ENCODE measurements around the gene SLC8A1. TPM values are rescaled to one million over a fixed set of nuclear protein-coding genes. Genes with fewer than 3 reads are reported as not detected.

SLC8A1 gene
- total RNA-seq, 4 donors from 2014 or later: 19.6 to 51.2 (median 31.2) TPM

DNA sequence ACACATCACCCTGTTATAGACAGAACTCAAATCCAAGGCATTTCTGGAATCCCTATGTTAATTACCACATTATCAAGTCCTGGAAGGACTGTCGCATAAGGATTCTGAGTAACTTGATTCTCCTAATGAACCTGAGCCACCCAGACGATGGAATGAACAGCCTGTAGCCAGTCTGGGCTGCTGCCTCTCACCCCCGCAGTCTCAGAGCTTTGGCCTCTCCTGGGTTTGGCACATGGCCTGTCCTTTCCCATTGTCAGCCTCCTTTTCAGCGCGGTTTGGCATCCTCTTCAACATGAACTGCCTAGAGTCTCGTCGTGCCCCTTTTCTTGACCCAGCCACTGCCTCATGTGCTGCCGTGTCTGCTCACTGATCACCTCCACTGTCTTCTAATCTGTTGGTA is 147.6 kb downstream of the SLC8A1 start:
- DNase-seq: no peak
- no peaks in the 10 kb centered on the region for H3K36me3 ChIP-seq
- no peaks in the 10 kb centered on the region for H3K4me1 ChIP-seq
- no peaks in the 10 kb centered on the region for H3K9me3 ChIP-seq
- no peak overlapping the region for H3K27ac ChIP-seq
- H3K4me3 ChIP-seq: no peak overlapping the region
- TF ChIP-seq POLR2A (IDR thresholded peaks at IDR 0.05): no peak
- TF ChIP-seq, protein P1, sequence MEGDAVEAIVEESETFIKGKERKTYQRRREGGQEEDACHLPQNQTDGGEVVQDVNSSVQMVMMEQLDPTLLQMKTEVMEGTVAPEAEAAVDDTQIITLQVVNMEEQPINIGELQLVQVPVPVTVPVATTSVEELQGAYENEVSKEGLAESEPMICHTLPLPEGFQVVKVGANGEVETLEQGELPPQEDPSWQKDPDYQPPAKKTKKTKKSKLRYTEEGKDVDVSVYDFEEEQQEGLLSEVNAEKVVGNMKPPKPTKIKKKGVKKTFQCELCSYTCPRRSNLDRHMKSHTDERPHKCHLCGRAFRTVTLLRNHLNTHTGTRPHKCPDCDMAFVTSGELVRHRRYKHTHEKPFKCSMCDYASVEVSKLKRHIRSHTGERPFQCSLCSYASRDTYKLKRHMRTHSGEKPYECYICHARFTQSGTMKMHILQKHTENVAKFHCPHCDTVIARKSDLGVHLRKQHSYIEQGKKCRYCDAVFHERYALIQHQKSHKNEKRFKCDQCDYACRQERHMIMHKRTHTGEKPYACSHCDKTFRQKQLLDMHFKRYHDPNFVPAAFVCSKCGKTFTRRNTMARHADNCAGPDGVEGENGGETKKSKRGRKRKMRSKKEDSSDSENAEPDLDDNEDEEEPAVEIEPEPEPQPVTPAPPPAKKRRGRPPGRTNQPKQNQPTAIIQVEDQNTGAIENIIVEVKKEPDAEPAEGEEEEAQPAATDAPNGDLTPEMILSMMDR (IDR thresholded peaks at IDR 0.05): no peak
- H3K27me3 ChIP-seq: no peaks in the 10 kb centered on the region

DNA sequence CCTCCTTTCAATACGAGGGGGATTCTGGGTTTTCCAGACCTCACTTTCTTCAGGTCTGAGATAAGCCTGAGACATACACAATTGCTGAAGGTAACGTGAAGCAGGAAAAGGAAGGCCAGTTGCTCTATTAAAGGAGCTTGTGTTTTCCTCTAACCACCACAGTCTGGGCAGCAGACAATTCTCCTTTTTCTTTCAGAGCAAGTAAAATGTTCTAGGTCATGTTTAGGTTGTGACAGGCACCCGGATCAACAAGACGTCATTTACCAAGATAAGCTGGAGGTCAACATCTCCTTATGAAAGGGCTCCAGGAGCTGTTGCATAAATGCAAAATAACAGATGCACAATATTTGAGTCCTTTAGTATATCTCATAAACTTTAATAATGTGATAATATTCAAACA is 148.1 kb downstream of the SLC8A1 start:
- Histone ChIP-seq H3K36me3 (no peaks in the 10 kb centered on the region), H3K27me3 (no peaks in the 10 kb centered on the region), H3K27ac (no peak overlapping the region), H3K4me1 (no peaks in the 10 kb centered on the region), H3K4me3 (no peak overlapping the region), H3K9me3 (no peaks in the 10 kb centered on the region)
- TF ChIP-seq, protein P1 (IDR thresholded peaks at IDR 0.05): no peak
- no peak for TF ChIP-seq POLR2A (IDR thresholded peaks at IDR 0.05)
- DNase-seq: no peak

DNA sequence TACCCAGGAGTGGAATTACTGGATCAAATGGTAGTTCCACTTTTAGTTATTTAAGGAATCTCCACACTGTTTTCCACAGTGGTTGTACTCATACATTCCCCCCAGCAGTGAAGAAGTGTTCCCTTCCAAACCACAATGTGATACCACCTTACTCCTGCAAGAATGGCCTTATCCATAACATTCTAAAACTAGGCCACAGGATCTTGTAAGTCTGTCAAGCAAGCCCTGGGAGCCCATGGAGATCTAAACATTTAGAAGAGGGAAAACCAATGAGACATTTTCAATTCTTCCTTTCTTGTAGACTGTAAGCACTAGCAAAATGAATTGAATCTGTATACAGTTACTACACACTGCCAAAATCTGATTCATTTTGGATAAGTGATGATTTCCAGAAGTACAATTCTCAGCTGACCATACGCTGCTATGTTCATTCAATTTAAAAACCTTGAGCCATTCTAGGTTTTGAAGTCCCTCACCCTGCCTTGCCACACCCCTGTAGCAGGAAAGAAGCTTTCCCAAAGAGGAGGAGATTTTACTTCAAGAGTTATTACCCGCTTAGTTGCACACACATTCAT is 149.1 kb downstream of the SLC8A1 start:
- Histone ChIP-seq H3K36me3 (no peaks in the 10 kb centered on the region), H3K27me3 (no peaks in the 10 kb centered on the region), H3K4me3 (no peak overlapping the region), H3K27ac (no peak overlapping the region), H3K9me3 (no peaks in the 10 kb centered on the region), H3K4me1 (no peaks in the 10 kb centered on the region)
- TF ChIP-seq, protein P1 (IDR thresholded peaks at IDR 0.05): no peak
- TF ChIP-seq POLR2A (IDR thresholded peaks at IDR 0.05): no peak
- DNase-seq: no peak

DNA sequence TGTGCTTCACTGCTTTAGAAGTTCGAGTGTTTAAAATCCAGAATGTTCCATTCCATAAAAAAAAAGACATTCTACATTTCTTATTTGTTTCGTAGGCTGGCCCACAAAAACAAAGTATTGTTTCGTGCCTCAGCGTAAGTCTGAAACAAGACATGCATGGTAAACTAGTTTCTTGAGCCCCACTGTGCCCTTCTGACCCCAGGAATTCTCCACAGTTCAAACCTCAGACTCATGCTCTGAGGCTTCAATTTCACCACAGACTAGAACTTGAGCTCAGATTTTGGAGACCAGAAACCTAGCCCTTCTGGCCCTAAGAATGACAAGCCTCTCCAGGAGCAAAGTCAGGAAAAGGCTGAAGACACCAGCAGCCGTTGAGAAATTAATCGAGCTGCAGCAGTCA is 151.5 kb downstream of the SLC8A1 start:
- Histone ChIP-seq H3K4me1 (no peaks in the 10 kb centered on the region), H3K36me3 (no peaks in the 10 kb centered on the region), H3K9me3 (no peaks in the 10 kb centered on the region), H3K27me3 (no peaks in the 10 kb centered on the region), H3K4me3 (no peak overlapping the region), H3K27ac (no peak overlapping the region)
- no peak for DNase-seq
- TF ChIP-seq, protein P1 (IDR thresholded peaks at IDR 0.05): no peak
- no peak for TF ChIP-seq POLR2A (IDR thresholded peaks at IDR 0.05)

DNA sequence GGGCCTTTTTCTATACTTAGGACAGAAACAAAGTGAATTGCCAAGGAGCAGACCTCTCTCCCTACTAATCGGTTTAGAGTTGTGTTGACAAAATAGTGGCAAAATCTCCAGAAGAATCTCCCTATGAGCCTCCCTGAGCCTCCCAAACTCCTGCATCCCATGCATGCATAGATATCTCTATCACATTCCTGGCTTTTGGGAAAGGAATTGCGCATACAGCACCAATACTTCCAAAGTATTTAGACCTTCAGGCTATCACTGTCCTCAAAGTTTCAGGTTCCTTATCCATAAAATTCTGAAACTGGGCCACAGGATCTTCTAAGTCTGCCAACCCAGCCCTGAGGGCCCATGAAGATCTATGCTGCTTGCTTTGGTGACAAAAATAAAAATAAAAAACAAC is 152.1 kb downstream of the SLC8A1 start:
- H3K27me3 ChIP-seq: no peaks in the 10 kb centered on the region
- H3K4me1 ChIP-seq: no peaks in the 10 kb centered on the region
- no peak for DNase-seq
- no peak overlapping the region for H3K27ac ChIP-seq
- TF ChIP-seq, protein P1 (IDR thresholded peaks at IDR 0.05): no peak
- TF ChIP-seq POLR2A (IDR thresholded peaks at IDR 0.05): no peak
- H3K36me3 ChIP-seq: no peaks in the 10 kb centered on the region
- no peaks in the 10 kb centered on the region for H3K9me3 ChIP-seq
- H3K4me3 ChIP-seq: no peak overlapping the region

DNA sequence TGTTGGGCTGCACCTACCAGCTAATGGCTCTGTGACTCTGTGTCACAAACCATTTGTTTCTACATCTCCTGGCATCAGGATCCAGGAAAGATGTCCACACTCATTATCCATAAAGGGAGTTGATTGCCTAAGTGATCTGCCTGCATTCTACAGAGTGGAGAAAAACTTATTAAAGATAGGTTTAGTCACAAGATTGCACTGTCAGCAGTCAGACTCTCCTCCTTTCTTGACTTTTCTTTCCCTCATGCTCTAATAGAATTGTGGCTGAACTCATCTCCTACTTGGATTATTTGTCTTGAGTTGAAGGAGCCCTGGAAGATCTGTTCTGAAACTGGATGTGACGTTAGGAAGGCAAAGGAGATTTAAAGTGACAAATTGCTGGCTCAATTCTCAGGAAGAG is 152.7 kb downstream of the SLC8A1 start:
- Histone ChIP-seq H3K4me1 (no peaks in the 10 kb centered on the region), H3K27me3 (no peaks in the 10 kb centered on the region), H3K9me3 (no peaks in the 10 kb centered on the region), H3K36me3 (no peaks in the 10 kb centered on the region), H3K27ac (no peak overlapping the region), H3K4me3 (no peak overlapping the region)
- no peak for DNase-seq
- TF ChIP-seq, protein P1 (IDR thresholded peaks at IDR 0.05): no peak
- TF ChIP-seq POLR2A (IDR thresholded peaks at IDR 0.05): no peak

Data from Peyer's patch (tissue), 4 donors.